Activated T-cell treated with anti-CD3 and anti-CD28 coated beads, Interleukin-2, amount 50 U/mL, for 24 hours (primary cell): ENCODE data around the gene MOB3B.

Source experiments
- DNase-seq: peaks from one replicate; pipeline ENCODE4 v3.0.0-alpha.2; 2020
- H3K27ac Mint-ChIP-seq: 2 replicates; pipeline ENCODE4 v1.8.0; 2020; ENCODE audit warnings: mild to moderate bottlenecking, mixed read lengths
- H3K27me3 Mint-ChIP-seq: 2 replicates; pipeline ENCODE4 v1.8.0; 2020; ENCODE audit warnings: mixed read lengths
- H3K36me3 Mint-ChIP-seq: 2 replicates; pipeline ENCODE4 v1.8.0; 2020; ENCODE audit warnings: low read depth, mixed read lengths
- H3K4me1 Mint-ChIP-seq: 2 replicates; pipeline ENCODE4 v1.8.0; 2020; ENCODE audit warnings: low read depth, mixed read lengths
- H3K4me3 Mint-ChIP-seq: 2 replicates; pipeline ENCODE4 v1.8.0; 2020; ENCODE audit warnings: mild to moderate bottlenecking, moderate library complexity, mixed read lengths
- H3K9me3 Mint-ChIP-seq: 2 replicates; pipeline ENCODE4 v1.8.0; 2020; ENCODE audit warnings: mixed read lengths

MOB3B gene

DNA sequence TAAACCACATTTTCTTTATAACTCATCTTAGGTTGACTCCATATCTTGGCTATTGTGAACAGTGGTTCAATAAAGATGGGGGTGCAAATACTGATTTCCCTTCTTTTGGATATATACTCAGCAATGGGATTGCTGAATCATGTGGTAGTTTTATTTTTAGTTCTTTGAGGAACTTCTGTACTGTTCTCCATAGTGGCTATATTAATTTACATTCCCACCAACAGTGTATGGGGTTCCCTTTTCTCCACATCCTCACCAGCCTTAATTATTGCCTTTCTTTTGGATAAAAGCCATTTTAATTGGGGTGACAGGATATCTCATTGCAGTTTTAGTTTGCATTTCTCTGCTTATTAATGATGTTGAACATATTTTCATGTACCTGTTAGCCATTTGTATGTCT, 125.0 kb downstream of the MOB3B start:
- Mint-ChIP-seq H3K36me3 (no peaks in the 10 kb centered on the region), H3K4me1 (no peaks in the 10 kb centered on the region), H3K4me3 (no peak overlapping the region), H3K27ac (no peak overlapping the region), H3K27me3 (no peaks in the 10 kb centered on the region), H3K9me3 (no peaks in the 10 kb centered on the region)
- DNase-seq, result no peak

DNA sequence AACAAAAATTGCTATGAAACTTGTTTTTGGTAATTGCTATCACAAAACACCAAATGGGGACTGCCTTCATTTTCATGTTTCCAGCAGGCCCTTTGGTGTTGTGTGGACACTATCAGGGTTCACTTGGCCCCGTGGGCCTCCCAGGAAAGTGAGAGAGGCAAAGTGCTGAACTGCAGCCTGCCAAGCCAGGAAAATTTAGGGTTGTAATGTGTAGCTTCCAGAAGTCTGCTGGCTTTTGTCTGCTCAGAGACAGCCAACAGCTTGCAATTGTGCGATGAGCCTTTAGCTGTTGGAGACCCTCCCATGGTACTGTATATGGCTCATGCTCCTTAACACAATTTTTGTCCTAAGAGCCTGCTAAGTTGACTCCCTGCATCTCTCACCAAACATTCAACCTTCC, 127.0 kb downstream of the MOB3B start:
- DNase-seq, result no peak
- no peak overlapping the region for H3K27ac Mint-ChIP-seq

DNA sequence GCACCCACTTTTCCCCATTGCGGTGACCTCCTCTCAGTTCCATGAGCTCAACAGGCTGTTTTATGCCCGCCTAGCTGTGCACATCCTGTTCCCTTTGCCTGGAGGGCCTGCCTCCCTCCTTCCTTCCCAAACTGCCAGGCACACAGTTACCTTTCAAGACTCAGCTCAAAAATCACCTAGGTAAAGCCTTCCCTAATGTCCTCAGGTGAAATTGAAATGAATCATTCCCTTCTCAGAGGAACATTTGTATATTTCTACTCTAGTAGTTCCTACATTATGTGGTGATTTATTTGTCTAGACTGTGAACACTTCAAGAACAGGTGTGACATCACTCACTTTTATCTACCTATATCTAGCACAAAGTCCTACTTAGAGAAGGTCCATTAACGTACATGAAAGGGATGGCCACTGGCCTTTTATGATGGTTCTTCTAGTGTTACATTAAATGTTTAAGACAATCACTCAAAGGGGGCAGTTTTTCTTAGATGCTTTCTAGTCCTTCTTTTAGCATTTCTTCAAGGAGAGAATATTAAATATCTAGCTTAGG, 129.2 kb downstream of the MOB3B start:
- Mint-ChIP-seq H3K9me3 (no peaks in the 10 kb centered on the region), H3K4me3 (no peak overlapping the region), H3K27me3 (no peaks in the 10 kb centered on the region), H3K4me1 (no peaks in the 10 kb centered on the region), H3K36me3 (no peaks in the 10 kb centered on the region), H3K27ac (no peak overlapping the region)
- DNase-seq, result no peak

More for the DNA sequence above, 127.0 kb downstream of the MOB3B start:
- H3K27me3 Mint-ChIP-seq, result no peaks in the 10 kb centered on the region
- H3K36me3 Mint-ChIP-seq, result no peaks in the 10 kb centered on the region
- no peaks in the 10 kb centered on the region for H3K4me1 Mint-ChIP-seq
- H3K9me3 Mint-ChIP-seq, result no peaks in the 10 kb centered on the region
- H3K4me3 Mint-ChIP-seq, result no peak overlapping the region

DNA sequence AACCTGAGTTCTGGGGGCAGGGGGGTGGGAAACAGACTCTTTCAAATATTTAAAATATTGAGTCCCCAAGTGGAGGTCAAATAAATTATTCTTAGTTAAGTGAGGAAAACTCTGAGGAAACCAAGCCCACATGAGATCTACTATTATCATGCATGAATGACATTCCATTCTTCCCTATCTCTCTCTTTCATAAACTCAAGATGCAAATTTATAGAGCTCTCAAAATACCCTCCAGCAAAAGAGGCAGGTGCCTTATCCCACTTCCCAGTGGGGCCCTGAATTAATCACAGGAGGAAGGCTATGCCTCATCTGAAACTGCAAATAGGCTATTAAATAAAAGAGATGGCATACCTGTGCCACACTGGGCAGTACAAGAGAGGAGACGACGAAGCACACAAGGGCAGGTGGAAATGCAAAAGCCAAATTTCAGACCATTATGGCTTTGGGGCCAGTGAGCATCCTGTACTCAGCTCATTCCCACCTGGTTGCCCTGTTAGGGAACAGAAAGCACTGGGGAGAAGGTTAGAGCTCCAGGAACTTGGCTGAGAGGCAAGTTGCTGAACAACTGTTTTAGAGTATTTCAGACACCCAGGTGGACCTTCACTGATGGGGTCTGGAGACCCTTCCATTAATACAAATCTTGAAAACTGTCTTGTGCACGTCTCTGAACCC, 130.5 kb downstream of the MOB3B start:
- H3K9me3 Mint-ChIP-seq, result no peaks in the 10 kb centered on the region
- DNase-seq, result no peak
- H3K4me1 Mint-ChIP-seq, result no peaks in the 10 kb centered on the region
- H3K27ac Mint-ChIP-seq, result no peak overlapping the region
- no peaks in the 10 kb centered on the region for H3K36me3 Mint-ChIP-seq
- no peak overlapping the region for H3K4me3 Mint-ChIP-seq
- no peaks in the 10 kb centered on the region for H3K27me3 Mint-ChIP-seq

DNA sequence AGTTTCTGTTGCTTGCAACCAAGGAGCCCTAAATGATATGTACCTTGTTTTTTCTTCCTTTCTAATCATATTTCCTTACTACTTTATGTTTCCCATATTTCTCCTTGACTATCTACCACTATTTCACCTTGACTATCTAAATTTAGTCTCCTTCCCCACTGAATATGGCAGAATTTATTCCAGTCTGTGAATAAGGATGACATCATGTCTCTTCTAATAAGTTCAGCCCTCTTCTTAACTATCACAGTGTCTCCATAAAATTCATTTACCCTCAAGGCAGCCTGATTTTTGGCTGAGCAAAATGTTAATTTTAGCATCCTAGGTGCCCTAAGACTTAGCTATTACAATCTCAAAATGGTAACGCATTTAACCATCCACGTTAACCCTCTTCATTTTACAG, 133.1 kb downstream of the MOB3B start:
- no peak overlapping the region for H3K27ac Mint-ChIP-seq
- no peaks in the 10 kb centered on the region for H3K27me3 Mint-ChIP-seq
- no peak for DNase-seq
- no peaks in the 10 kb centered on the region for H3K4me1 Mint-ChIP-seq
- no peaks in the 10 kb centered on the region for H3K9me3 Mint-ChIP-seq
- H3K36me3 Mint-ChIP-seq, result no peaks in the 10 kb centered on the region
- no peak overlapping the region for H3K4me3 Mint-ChIP-seq

GRCh38 chr9:27395484-27395921, 134.1 kb downstream of the MOB3B start:
- H3K9me3 Mint-ChIP-seq, result no peaks in the 10 kb centered on the region
- no peaks in the 10 kb centered on the region for H3K27me3 Mint-ChIP-seq
- no peak overlapping the region for H3K4me3 Mint-ChIP-seq
- no peak overlapping the region for H3K27ac Mint-ChIP-seq
- H3K36me3 Mint-ChIP-seq, result no peaks in the 10 kb centered on the region
- no peak for DNase-seq
- no peaks in the 10 kb centered on the region for H3K4me1 Mint-ChIP-seq

GRCh38 chr9:27394826-27395201, 134.8 kb downstream of the MOB3B start:
- no peaks in the 10 kb centered on the region for H3K4me1 Mint-ChIP-seq
- no peak overlapping the region for H3K27ac Mint-ChIP-seq
- no peak overlapping the region for H3K4me3 Mint-ChIP-seq
- H3K36me3 Mint-ChIP-seq, result no peaks in the 10 kb centered on the region
- no peak for DNase-seq
- no peaks in the 10 kb centered on the region for H3K9me3 Mint-ChIP-seq
- no peaks in the 10 kb centered on the region for H3K27me3 Mint-ChIP-seq

- Mint-ChIP-seq H3K27ac (no peak overlapping the region), H3K36me3 (no peaks in the 10 kb centered on the region), H3K27me3 (no peaks in the 10 kb centered on the region)
These were observed 135.3 kb downstream of the MOB3B start for GRCh38 chr9:27394154-27394825.

GRCh38 chr9:27393054-27393846, 136.4 kb downstream of the MOB3B start:
- no peak for DNase-seq
- no peak overlapping the region for H3K27ac Mint-ChIP-seq
- no peak overlapping the region for H3K4me3 Mint-ChIP-seq

More at GRCh38 chr9:27394154-27394825, 135.3 kb downstream of the MOB3B start:
- H3K4me1 Mint-ChIP-seq, result no peaks in the 10 kb centered on the region
- no peaks in the 10 kb centered on the region for H3K9me3 Mint-ChIP-seq
- no peak overlapping the region for H3K4me3 Mint-ChIP-seq
- DNase-seq, result no peak

GRCh38 chr9:27392451-27392850, 137.2 kb downstream of the MOB3B start:
- Mint-ChIP-seq H3K27me3 (no peaks in the 10 kb centered on the region), H3K9me3 (no peaks in the 10 kb centered on the region), H3K4me1 (no peaks in the 10 kb centered on the region), H3K4me3 (no peak overlapping the region), H3K27ac (no peak overlapping the region), H3K36me3 (no peaks in the 10 kb centered on the region)
- no peak for DNase-seq

More at GRCh38 chr9:27393054-27393846, 136.4 kb downstream of the MOB3B start:
- Mint-ChIP-seq H3K27me3 (no peaks in the 10 kb centered on the region), H3K9me3 (no peaks in the 10 kb centered on the region), H3K4me1 (no peaks in the 10 kb centered on the region), H3K36me3 (no peaks in the 10 kb centered on the region)

DNA sequence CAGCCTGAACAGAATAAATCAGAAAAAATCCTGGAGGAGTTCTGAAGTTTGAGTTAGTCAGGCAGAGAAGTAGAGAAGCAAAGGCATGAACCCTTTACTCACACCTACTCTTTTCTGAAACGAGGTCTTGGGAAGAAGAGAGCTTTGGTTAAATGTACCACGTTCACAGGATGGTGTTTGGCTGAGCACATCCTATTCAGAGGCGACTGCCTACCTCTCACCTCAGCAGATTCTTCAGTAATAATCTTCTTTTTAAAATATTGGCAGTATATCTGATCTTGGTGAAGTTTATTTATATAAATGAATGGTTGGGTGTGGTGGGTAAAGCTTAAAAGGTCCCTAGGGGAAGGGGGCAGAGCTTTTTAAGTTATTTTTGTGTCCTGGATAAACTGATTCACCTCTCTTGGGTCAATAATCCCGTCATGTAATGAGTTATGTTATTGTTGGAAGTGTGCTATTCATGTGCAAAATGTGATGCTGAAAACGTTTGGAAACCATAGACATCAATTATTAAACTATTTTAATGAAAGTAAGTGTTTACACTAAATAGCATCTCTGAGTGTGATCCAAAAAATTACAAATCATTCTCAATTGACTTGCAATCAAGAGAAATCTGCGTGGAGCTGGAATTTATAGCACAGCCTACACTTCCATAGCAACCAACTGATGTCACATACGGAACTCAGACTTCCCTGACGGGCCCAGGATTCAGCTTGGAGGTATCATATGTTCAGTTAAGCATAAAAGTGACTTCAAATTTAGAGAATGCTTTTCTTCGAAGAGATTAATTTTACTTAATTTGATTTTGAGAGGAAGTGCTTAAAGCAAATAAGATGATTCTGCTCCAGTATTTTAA, 138.3 kb downstream of the MOB3B start:
- Mint-ChIP-seq H3K4me1 (no peaks in the 10 kb centered on the region), H3K4me3 (no peak overlapping the region), H3K36me3 (no peaks in the 10 kb centered on the region), H3K27ac (no peak overlapping the region), H3K27me3 (no peaks in the 10 kb centered on the region), H3K9me3 (no peaks in the 10 kb centered on the region)
- DNase-seq, result no peak

DNA sequence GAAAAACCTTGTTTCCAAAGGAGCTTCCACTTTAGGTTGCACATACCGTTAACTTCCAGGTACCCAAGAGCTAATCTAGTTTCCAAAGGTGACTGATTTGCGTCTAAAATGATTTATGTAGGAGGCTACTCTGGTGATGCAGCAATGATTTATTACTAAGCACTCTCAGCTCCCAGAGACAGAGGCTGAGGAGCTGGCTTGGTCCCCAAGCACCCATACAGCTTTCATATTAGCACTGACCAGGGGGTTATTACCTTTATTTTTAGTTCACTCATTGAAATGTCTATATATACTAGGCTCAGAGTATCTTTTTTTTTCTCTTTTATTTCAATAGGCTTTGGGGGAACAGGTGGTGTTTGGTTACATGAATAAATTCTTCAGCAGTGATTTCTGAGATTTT, 141.5 kb downstream of the MOB3B start:
- H3K36me3 Mint-ChIP-seq, result no peaks in the 10 kb centered on the region
- H3K27ac Mint-ChIP-seq, result no peak overlapping the region
- no peak for DNase-seq
- H3K9me3 Mint-ChIP-seq, result no peaks in the 10 kb centered on the region
- H3K4me1 Mint-ChIP-seq, result no peaks in the 10 kb centered on the region
- no peak overlapping the region for H3K4me3 Mint-ChIP-seq
- no peaks in the 10 kb centered on the region for H3K27me3 Mint-ChIP-seq

GRCh38 chr9:27387722-27388121, 141.9 kb downstream of the MOB3B start:
- Mint-ChIP-seq H3K4me1 (no peaks in the 10 kb centered on the region), H3K9me3 (no peaks in the 10 kb centered on the region), H3K36me3 (no peaks in the 10 kb centered on the region), H3K27me3 (no peaks in the 10 kb centered on the region), H3K27ac (no peak overlapping the region), H3K4me3 (no peak overlapping the region)
- DNase-seq, result no peak

- H3K4me3 Mint-ChIP-seq, result no peak overlapping the region
- no peak overlapping the region for H3K27ac Mint-ChIP-seq
- no peaks in the 10 kb centered on the region for H3K9me3 Mint-ChIP-seq
- H3K36me3 Mint-ChIP-seq, result no peaks in the 10 kb centered on the region
- DNase-seq, result no peak
- H3K27me3 Mint-ChIP-seq, result no peaks in the 10 kb centered on the region
- no peaks in the 10 kb centered on the region for H3K4me1 Mint-ChIP-seq
These were observed 143.0 kb downstream of the MOB3B start for GRCh38 chr9:27386571-27387091.
